GM12874 (cell line): ENCODE results near the gene KIF26B.

ENCODE experiments used
- CTCF ChIP-seq: IDR thresholded peaks from 2 replicates; pipeline ENCODE4 v1.5.1; 2011; ENCODE audit warnings: low read depth, mild to moderate bottlenecking, control low read depth, low read length, moderate library complexity; ENCODE audit not compliant: insufficient read depth

The KIF26B gene

GRCh38 chr1:245583081-245583480, 428.3 kb downstream of the KIF26B start:
- TF ChIP-seq CTCF = no peak

- TF ChIP-seq CTCF = no peak
Measured at GRCh38 chr1:245583575-245584330, 429.0 kb downstream of the KIF26B start.

GRCh38 chr1:245585252-245585959, 430.6 kb downstream of the KIF26B start:
- no peak for TF ChIP-seq CTCF

- TF ChIP-seq CTCF = no peak
Measured at GRCh38 chr1:245587435-245588115, 432.8 kb downstream of the KIF26B start.

- TF ChIP-seq CTCF = no peak
Measured at GRCh38 chr1:245588116-245588639, 433.4 kb downstream of the KIF26B start.

- no peak for TF ChIP-seq CTCF
Measured at GRCh38 chr1:245589316-245589715, 434.5 kb downstream of the KIF26B start.

- TF ChIP-seq CTCF = no peak
Measured at GRCh38 chr1:245589906-245590305, 435.1 kb downstream of the KIF26B start.
